NCI-H1105 (cell line): ENCODE results near the gene GRIA4.
A peak's percentile ranks its signal among the peaks of the same experiment; 100 is the strongest.
"Not testable (repeated sequence)": the region's sequence is repeated elsewhere in the genome, so short reads cannot be mapped to it uniquely, and the experiment has no call there.

Experiments
- DNase-seq: peaks from one replicate; lab custom pipeline; 2025; lab: John Stamatoyannopoulos, UW

Gene GRIA4

GRCh38 chr11:106001304-106002012 is 391.6 kb downstream of the GRIA4 start:
- DNase-seq, result no peak

DNA sequence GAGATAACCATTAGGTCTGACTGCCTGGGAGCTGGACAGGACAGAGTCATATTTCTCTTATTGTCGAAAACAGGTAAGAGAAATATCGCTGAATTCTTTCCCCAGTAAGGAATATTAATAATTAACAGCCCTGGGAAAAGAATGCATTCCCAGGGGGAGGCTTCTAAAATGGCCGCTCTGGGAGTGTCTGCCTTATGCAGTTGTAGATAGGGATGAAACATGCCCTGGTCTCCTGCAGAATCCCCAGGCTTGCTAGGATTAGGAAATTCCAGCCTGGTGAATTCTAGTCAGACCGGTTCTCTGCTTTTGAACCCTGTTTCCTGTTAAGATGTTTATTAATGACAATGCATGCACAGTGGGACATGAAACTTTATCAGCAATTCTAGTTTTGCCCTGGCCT is 393.2 kb downstream of the GRIA4 start:
- not testable (repeated sequence) for DNase-seq

GRCh38 chr11:106011481-106011880 is 401.6 kb downstream of the GRIA4 start:
- DNase-seq, result no peak

DNA sequence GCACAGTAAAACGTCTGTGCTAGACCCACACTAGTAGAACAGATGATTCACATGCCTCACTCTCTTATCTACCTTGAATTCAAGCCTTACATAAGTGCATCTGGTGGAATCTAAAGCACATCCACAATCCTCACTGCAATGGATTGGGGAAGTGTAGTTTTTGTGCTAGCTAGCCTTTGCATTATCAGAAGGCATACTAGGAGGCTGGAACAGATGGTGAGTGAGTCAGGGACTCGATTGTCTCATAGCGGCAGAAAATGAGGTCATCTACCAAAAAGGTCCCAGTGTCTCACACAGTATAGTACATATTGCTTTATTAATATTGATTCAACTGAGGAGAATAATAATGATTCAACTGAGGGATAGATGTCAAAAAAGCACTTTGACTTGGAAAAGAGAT is 402.9 kb downstream of the GRIA4 start:
- DNase-seq, result no peak

DNA sequence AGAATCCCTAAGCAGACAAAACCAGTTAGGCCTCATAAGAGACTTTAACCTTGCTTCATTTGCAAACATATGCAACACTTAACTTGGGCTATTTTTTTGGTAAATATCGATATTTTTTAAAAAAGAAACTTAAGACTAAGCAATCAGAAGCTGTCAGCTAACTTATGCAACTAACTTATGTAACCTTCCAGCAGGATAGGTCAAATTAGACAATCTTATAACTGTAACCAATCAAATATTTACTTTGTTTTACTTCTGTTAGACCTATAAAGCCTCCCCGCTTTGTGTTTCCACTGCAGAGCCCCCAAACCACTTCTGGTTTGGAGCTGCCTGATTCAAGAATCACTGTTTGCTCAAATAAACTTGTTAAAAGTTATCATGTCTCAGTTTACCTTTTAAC is 404.2 kb downstream of the GRIA4 start:
- DNase-seq, result no peak

GRCh38 chr11:106014620-106015019 is 404.7 kb downstream of the GRIA4 start:
- no peak for DNase-seq

GRCh38 chr11:106015066-106015465 is 405.2 kb downstream of the GRIA4 start:
- no peak for DNase-seq

DNA sequence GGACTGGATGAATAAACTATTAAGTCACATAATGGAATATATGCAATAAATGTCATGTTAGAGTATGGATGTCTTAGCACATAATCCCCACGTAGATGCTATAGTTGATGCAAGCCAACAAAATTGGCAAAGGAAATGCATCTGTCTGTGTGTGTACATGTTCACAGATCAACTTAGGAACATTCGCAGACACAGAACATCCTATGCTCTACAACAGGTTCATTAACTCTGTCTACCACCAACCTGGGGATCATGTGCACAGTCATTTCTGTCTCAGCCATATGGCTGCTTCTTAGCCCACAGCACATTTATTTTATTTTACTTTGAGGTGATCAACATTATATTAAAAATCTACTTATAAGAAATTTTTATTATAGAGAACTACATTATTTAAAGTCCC is 407.2 kb downstream of the GRIA4 start:
- no peak for DNase-seq

DNA sequence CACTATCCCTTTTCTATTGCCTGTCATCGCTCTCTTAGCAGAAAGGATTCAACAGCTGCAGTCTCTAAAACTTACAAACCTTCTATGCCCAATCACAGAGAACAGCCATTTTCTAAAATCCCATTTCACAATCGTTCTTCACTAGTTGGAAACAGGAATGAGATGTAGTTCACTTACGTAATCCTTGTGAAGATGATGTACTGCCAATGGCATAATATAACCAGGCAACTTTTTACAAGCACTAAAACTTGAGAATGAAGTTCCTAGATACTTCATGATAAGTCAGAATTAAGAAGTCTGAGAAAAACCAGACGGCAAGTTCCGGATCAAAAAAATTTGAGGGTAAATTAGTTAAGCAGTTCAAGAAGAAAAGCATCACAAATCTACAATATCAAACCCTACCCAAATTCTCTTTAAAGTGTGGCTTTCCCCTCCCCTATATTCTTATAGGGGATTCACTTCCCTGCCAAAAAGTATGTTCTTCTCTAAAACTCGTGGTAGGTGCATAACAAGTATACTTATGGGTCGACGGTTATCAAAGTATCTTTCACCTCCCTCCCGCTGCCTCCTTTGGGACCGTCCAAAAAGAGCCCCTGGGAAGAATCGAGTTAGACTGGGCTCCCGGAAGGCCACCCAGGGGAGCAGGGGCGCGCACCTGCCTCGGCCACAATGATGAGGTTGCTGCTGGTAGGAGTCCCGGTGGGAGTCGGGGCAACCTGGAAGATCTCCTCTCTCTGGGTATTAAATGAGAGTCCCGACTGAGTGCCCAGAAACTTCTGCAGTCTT is 411.5 kb downstream of the GRIA4 start:
- no peak for DNase-seq

GRCh38 chr11:106021967-106022794 is 412.3 kb downstream of the GRIA4 start, which contains the start of gene MSANTD4:
TSS of gene MSANTD4 (minus strand) at chr11:106022240. CDS start at chr11:106010917, 11,323 bp downstream.
- peak; percentile 99 for DNase-seq

DNA sequence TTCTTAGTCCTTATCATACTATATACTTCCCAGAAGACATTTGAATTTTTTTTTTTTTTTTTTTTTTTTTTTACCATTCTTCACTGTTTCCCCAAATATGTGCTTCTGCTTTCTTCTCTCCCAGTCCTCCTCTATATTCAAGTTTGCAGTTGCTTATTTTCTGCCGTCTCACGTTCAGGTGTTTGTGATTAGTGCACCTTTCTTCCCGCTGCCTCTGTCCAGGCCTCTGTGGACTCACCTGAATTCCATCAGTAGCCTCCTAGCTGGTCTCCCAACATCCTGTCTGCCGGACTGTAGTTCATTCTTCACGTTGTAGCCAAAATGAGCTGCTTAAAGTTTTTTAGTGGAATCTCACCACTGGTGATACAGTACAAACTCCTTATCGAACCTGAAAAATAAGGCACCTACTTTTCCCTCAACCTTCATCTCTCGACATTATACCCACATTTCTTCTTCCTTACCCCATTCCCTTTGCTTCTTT is 413.0 kb downstream of the GRIA4 start:
- no peak for DNase-seq

- no peak for DNase-seq
Observed at GRCh38 chr11:106030609-106031008, 420.7 kb downstream of the GRIA4 start.

GRCh38 chr11:106031202-106031810 is 421.4 kb downstream of the GRIA4 start:
- no peak for DNase-seq
